Activated CD4-positive, alpha-beta memory T cell treated with anti-CD3 and anti-CD28 coated beads, Interleukin-2, amount 10 ng/mL, durations not matched to agents 7 days and 5 days (primary cell): ENCODE measurements around the gene ZNF761. TPM values are rescaled to one million over a fixed set of nuclear protein-coding genes. Genes with fewer than 3 reads are reported as not detected.
A peak's percentile ranks its signal among the peaks of the same experiment; 100 is the strongest.
"Not testable (repeated sequence)": the region's sequence is repeated elsewhere in the genome, so short reads cannot be mapped to it uniquely, and the experiment has no call there.

Source experiments
- CTCF ChIA-PET: fragments of 350-600 bp; sonication (Branson Sonifier 250); formaldehyde crosslinking; loops from one replicate; lab custom pipeline; 2021; ENCODE audit warnings: antibody characterized with exemption, inconsistent platforms; lab: Charles Lee
- POLR2A ChIA-PET: fragments of 350-600 bp; sonication (Branson Sonifier 250); formaldehyde crosslinking; loops from one replicate; lab custom pipeline; 2021; ENCODE audit warnings: antibody characterized with exemption; lab: Charles Lee
- DNase-seq: peaks from one replicate; pipeline ENCODE4 v3.0.0-alpha.2; 2020
- H3K27ac Mint-ChIP-seq: one replicate; pipeline ENCODE4 v1.8.0; 2021; ENCODE audit warnings: mild to moderate bottlenecking, mixed read lengths
- H3K27me3 Mint-ChIP-seq: one replicate; pipeline ENCODE4 v1.8.0; 2021; ENCODE audit warnings: mixed read lengths
- H3K36me3 Mint-ChIP-seq: one replicate; pipeline ENCODE4 v1.8.0; 2021; ENCODE audit warnings: low read depth, mixed read lengths
- H3K4me1 Mint-ChIP-seq: one replicate; pipeline ENCODE4 v1.8.0; 2021; ENCODE audit warnings: mixed read lengths
- H3K4me3 Mint-ChIP-seq: one replicate; pipeline ENCODE4 v1.8.0; 2021; ENCODE audit warnings: mild to moderate bottlenecking, mixed read lengths
- H3K9me3 Mint-ChIP-seq: one replicate; pipeline ENCODE4 v1.8.0; 2021; ENCODE audit warnings: mixed read lengths
- total RNA-seq, 2 experiments: library from RNA; stranded (reverse); gene quantifications; one replicate each; pipeline ENCODE4 v1.2.3, GENCODE V29; 2021

The ZNF761 gene
- total RNA-seq, 2 experiments from 2014 or later, result 11.9 to 12.9 TPM

DNA sequence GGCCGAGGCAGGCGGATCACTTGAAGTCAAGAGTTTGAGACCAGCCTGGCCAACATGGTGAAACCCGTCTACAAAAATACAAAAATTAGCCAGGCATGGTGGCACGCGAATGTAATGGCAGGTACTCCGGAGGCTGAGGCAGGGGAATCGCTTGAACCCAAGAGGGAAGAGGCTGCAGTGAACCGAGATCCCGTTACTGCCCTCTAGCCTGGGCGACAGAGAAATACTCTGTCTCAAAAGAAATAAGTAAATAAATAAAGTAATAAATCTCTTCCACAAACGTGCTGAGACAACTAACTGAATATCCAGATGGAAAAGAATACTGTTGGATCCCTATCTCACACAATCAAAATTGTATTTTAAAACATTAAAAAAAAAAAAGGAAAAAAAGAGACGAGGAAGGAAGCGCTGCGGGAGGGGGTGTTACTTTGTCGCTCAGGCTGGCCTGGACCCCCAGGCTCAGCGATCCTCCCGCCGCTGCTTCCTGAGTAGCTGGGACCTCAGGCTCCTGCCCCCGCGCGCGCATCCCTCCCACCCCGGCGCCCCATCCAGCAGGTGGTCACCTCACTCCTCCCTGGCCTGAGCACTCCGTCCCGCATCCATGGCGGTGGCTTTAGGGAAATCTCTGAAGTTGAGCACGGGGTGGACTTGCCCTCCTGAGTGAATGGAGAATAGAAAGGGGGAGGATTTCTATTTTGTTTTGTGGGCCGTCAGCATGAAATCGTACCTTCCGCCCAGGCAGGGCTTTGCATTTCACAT is 35.1 kb downstream of the ZNF761 start:
- Mint-ChIP-seq H3K4me1 (peaks cover 22% of the 10 kb centered on the region), H3K27ac (no peak overlapping the region), H3K27me3 (peaks cover 4% of the 10 kb centered on the region), H3K9me3 (peaks cover 31% of the 10 kb centered on the region), H3K36me3 (peaks cover 45% of the 10 kb centered on the region), H3K4me3 (peak overlapping the region; percentile 84)
- DNase-seq, result no peak
- ChIA-PET CTCF (no interaction called here), POLR2A (no interaction called here)

DNA sequence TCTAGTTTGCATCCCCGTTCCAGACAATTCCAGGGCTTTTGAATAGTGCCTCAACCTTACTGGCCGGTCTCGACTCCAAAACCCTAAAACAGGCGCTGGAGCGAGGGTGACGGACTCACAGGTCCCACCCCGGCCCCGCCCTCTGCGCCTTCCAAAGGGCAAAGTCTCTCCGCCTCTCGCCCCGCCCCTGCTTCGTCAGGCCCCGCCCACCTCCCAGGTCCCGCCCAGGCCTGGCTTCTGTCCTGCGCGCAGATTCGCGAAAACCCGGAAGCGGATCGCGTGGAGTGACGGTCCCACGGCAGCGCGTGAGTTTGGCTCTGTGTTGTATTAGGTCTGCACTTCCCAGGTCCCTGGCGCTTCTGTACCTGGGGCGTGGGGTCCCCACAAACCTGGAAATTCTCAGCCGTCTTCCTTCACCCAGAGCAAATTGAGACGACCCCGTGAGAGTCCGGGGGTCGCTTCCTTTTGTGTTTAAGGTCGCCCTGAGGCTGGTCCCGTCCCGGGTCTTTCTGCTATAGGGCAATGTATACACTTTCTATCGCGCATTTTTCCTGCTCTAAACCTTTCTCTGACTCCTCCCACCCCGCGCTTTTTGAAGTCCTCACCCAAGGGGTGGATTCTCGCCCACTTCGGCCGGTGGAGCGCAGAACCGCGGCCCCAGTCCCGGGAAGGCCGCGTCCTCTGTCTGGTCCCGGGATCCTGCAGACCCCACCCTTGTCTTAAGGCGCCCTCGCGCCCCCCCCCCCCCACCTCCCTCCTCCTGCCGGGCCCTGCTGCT is 35.9 kb downstream of the ZNF761 start, which contains the start of gene ZNF813:
Gene ZNF813, plus strand, starts transcription at position 249 of the 778 bp plus-strand sequence. CDS start 16,090 bp downstream, outside the sequence.
- DNase-seq, result peak; percentile 96
- Mint-ChIP-seq H3K27ac (peak within 1 kb of the TSS; percentile 81), H3K36me3 (peaks cover 50% of the 10 kb centered on the region), H3K4me3 (peak within 1 kb of the TSS; percentile 84), H3K4me1 (peaks cover 22% of the 10 kb centered on the region), H3K27me3 (peaks cover 4% of the 10 kb centered on the region), H3K9me3 (peaks cover 35% of the 10 kb centered on the region)
- ChIA-PET CTCF (no interaction called here), POLR2A (no interaction called here)

DNA sequence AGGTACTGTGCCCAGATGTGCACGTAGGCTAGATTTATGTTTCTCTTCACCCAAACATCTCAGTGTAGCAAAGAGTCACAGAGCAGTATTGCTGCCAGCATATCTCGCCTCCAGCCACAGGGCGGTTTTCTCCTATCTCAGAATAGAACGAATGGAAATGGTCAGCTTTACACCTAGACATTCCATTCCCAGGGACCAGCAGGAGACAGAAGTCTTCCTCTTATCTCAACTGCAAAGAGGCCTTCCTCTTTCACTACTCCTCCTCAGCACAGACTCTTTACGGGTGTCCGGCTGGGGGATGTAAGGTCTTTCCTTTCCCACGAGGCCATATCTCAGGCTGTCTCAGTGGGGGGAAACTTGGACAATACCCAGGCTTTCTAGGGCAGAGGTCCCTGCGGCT is 36.8 kb downstream of the ZNF761 start:
- H3K27ac Mint-ChIP-seq, H3K27me3 Mint-ChIP-seq, DNase-seq, POLR2A ChIA-PET, CTCF ChIA-PET: not testable (repeated sequence)
- peak overlapping the region; percentile 84 for H3K4me3 Mint-ChIP-seq
- H3K36me3 Mint-ChIP-seq, result peaks cover 47% of the 10 kb centered on the region
- H3K9me3 Mint-ChIP-seq, result peaks cover 33% of the 10 kb centered on the region
- H3K4me1 Mint-ChIP-seq, result peaks cover 22% of the 10 kb centered on the region

- Mint-ChIP-seq H3K4me3 (no peak overlapping the region), H3K27ac (no peak overlapping the region), H3K36me3 (peaks cover 62% of the 10 kb centered on the region), H3K4me1 (peaks cover 20% of the 10 kb centered on the region), H3K27me3 (no peaks in the 10 kb centered on the region), H3K9me3 (peaks cover 34% of the 10 kb centered on the region)
- ChIA-PET POLR2A (no interaction called here), CTCF (no interaction called here)
- no peak for DNase-seq
Measured at GRCh38 chr19:53471916-53472315, 40.1 kb downstream of the ZNF761 start.

DNA sequence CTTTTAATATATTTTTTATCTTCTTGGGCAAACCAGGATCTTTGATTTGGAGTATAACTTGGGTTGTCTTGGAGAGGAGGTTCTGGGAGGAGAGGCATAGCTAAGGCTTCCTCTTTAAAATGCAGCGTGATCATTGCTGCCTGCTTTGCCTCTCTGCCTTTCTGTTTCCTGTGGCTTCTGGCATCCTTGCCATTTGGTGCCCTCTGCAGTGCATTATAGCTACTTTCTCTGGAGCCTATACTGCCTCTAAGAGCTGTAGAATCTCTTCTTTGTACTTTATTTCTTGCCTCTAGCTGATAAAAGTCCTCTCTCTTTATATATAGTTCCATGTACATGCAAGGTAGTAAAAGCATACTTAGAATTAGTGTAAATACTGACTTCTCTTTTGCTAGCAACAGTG is 43.0 kb downstream of the ZNF761 start:
- H3K9me3 Mint-ChIP-seq, result peaks cover 47% of the 10 kb centered on the region
- POLR2A ChIA-PET, result interaction anchor here (0.6 kb wide), 2 partner anchors 39 to 690 kb away, joined by 3 to 4 read pairs; no protein-coding TSS in a partner anchor

GRCh38 chr19:53475470-53475869 is 43.7 kb downstream of the ZNF761 start:
- CTCF ChIA-PET, H3K27me3 Mint-ChIP-seq, POLR2A ChIA-PET: not testable (repeated sequence)

More for the DNA sequence above, 43.0 kb downstream of the ZNF761 start:
- not testable (repeated sequence) for H3K4me3 Mint-ChIP-seq, H3K4me1 Mint-ChIP-seq, DNase-seq, H3K27ac Mint-ChIP-seq, H3K27me3 Mint-ChIP-seq
- H3K36me3 Mint-ChIP-seq, result peaks cover 73% of the 10 kb centered on the region
- CTCF ChIA-PET, result interaction anchor here (0.6 kb wide), 1 partner anchor 25 kb away, joined by 5 read pairs; no protein-coding TSS in a partner anchor

DNA sequence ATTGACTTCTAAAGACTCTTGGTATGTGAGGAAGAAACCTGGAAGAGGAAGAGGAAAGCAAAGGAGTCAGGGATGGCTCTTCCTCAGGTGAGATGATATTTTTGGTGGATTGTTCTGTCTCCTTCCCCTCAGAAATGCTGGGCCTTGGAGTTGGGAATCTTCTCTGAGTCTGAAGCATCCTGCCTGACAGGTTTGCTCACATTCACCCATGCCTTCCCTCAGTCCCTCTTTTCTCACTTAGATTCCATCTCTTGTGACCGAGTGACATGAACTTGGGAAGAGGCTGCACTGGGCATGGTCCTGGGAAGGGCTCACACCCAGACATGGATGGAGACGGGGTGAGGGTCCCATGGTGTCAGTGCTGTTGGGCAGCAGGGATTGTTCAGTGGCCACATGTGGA is 52.0 kb downstream of the ZNF761 start:
- H3K4me1 Mint-ChIP-seq, DNase-seq, POLR2A ChIA-PET, H3K4me3 Mint-ChIP-seq, H3K27me3 Mint-ChIP-seq, H3K27ac Mint-ChIP-seq, CTCF ChIA-PET: not testable (repeated sequence)
- Mint-ChIP-seq H3K9me3 (peaks cover 43% of the 10 kb centered on the region), H3K36me3 (peaks cover 85% of the 10 kb centered on the region)

More at GRCh38 chr19:53475470-53475869, 43.7 kb downstream of the ZNF761 start:
- not testable (repeated sequence) for H3K4me1 Mint-ChIP-seq, H3K27ac Mint-ChIP-seq, DNase-seq, H3K4me3 Mint-ChIP-seq
- Mint-ChIP-seq H3K9me3 (peaks cover 52% of the 10 kb centered on the region), H3K36me3 (peaks cover 74% of the 10 kb centered on the region)

- H3K27me3 Mint-ChIP-seq, result no peaks in the 10 kb centered on the region
- H3K4me3 Mint-ChIP-seq, result no peak overlapping the region
- CTCF ChIA-PET, result no interaction called here
- H3K9me3 Mint-ChIP-seq, result peaks cover 35% of the 10 kb centered on the region
- no peak for DNase-seq
- no peak overlapping the region for H3K27ac Mint-ChIP-seq
- no peaks in the 10 kb centered on the region for H3K4me1 Mint-ChIP-seq
- H3K36me3 Mint-ChIP-seq, result peaks cover 81% of the 10 kb centered on the region
- POLR2A ChIA-PET, result no interaction called here
Measured at GRCh38 chr19:53485046-53486004, 53.5 kb downstream of the ZNF761 start.

- POLR2A ChIA-PET, result no interaction called here
- Mint-ChIP-seq H3K27ac (no peak overlapping the region), H3K9me3 (peaks cover 61% of the 10 kb centered on the region), H3K4me1 (no peaks in the 10 kb centered on the region), H3K4me3 (no peak overlapping the region), H3K36me3 (peaks cover 62% of the 10 kb centered on the region), H3K27me3 (no peaks in the 10 kb centered on the region)
- no peak for DNase-seq
- CTCF ChIA-PET, result no interaction called here
Measured at GRCh38 chr19:53492153-53492552, 60.4 kb downstream of the ZNF761 start.

GRCh38 chr19:53497311-53498023 is 65.7 kb downstream of the ZNF761 start:
- H3K4me3 Mint-ChIP-seq, CTCF ChIA-PET, H3K4me1 Mint-ChIP-seq, H3K27ac Mint-ChIP-seq, POLR2A ChIA-PET, DNase-seq, H3K27me3 Mint-ChIP-seq: not testable (repeated sequence)
- Mint-ChIP-seq H3K36me3 (peaks cover 15% of the 10 kb centered on the region), H3K9me3 (peaks cover 52% of the 10 kb centered on the region)

DNA sequence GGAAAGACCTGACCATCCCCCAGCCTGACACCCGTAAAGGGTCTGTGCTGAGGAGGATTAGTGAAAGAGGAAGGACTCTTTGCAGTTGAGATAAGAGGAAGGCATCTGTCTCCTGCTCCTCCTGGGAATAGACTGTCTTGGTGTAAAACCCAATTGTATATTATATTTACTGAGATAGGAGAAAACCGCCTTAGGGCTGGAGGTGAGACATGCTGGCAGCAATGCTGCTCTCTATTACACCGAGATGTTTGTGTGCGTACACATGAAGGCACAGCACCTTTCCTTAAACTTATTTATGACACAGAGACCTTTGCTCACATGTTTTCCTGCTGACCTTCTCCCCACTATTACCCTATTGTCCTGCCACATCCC is 66.2 kb downstream of the ZNF761 start:
- peaks cover 47% of the 10 kb centered on the region for H3K9me3 Mint-ChIP-seq
- H3K36me3 Mint-ChIP-seq, H3K4me3 Mint-ChIP-seq, CTCF ChIA-PET, H3K4me1 Mint-ChIP-seq, POLR2A ChIA-PET, H3K27ac Mint-ChIP-seq, DNase-seq, H3K27me3 Mint-ChIP-seq: not testable (repeated sequence)

DNA sequence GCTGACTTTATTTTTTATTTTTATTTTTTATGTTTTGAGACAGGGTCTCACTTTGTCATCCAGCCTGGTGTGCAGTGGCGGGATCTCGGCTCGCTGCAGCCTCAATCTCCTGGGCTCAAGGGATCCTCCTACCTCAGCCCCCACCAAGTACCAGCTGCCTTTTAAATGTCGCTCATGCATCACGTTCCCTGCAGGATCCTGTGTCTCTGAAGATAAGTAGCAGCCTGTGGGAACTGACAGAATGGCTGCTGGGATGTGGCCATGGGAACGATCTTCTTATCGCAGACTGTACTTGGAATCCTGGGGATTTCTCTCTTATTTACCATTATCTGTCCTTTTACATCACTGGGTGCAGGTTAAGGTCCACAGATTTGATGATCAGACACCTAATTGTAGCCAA is 71.4 kb downstream of the ZNF761 start:
- H3K27me3 Mint-ChIP-seq, H3K27ac Mint-ChIP-seq, CTCF ChIA-PET, H3K4me3 Mint-ChIP-seq, H3K4me1 Mint-ChIP-seq, POLR2A ChIA-PET, H3K36me3 Mint-ChIP-seq, DNase-seq: not testable (repeated sequence)
- H3K9me3 Mint-ChIP-seq, result peaks cover 32% of the 10 kb centered on the region
